RWPE1 (cell line): ENCODE results near the gene PLCL1.

ENCODE experiments used
- CTCF ChIA-PET: fragments of 350-600 bp; sonication (Branson Sonifier 250); formaldehyde crosslinking; extraction: SDS; loops from one replicate; lab custom pipeline; 2021; lab: Yijun Ruan, JAX
- POLR2A ChIA-PET: fragments of 400-600 bp; formaldehyde crosslinking; extraction: SDS; loops from one replicate; lab custom pipeline; 2020; ENCODE audit warnings: antibody characterized with exemption; ENCODE audit not compliant: low non-redundant PET; lab: Yijun Ruan, JAX
- DNase-seq: peaks from one replicate; pipeline ENCODE4 v3.0.0; 2012; ENCODE audit warnings: low spot score
- H3K27ac ChIP-seq: fragments of 450-650 bp; 2 replicates; pipeline ENCODE4 v1.5.1; 2017
- CTCF ChIP-seq: fragments of 450-650 bp; conservative IDR thresholded peaks from 2 replicates; pipeline ENCODE4 v1.5.1; 2017; ENCODE audit warnings: low read depth, mild to moderate bottlenecking

The PLCL1 gene

GRCh38 chr2:197992482-197993133 is 188.2 kb downstream of the PLCL1 start:
- ChIA-PET POLR2A (no interaction called here), CTCF (interaction anchor here (0.7 kb wide), 1 partner anchor 131 kb away, joined by 3 read pairs; no protein-coding TSS in a partner anchor)
- TF ChIP-seq CTCF = no peak
- no peak overlapping the region for H3K27ac ChIP-seq
- no peak for DNase-seq

- no peak for TF ChIP-seq CTCF
- no peak for DNase-seq
- ChIA-PET POLR2A (no interaction called here), CTCF (no interaction called here)
- H3K27ac ChIP-seq = no peak overlapping the region
Measured at GRCh38 chr2:197993363-197993762, 189.0 kb downstream of the PLCL1 start.

GRCh38 chr2:197993830-197994229 is 189.4 kb downstream of the PLCL1 start:
- DNase-seq = no peak
- no peak overlapping the region for H3K27ac ChIP-seq
- CTCF ChIA-PET = no interaction called here
- TF ChIP-seq CTCF = no peak
- POLR2A ChIA-PET = no interaction called here

- no peak overlapping the region for H3K27ac ChIP-seq
- TF ChIP-seq CTCF = no peak
- no peak for DNase-seq
- ChIA-PET CTCF (no interaction called here), POLR2A (no interaction called here)
Measured at GRCh38 chr2:197994751-197995150, 190.4 kb downstream of the PLCL1 start.

- no peak for DNase-seq
- ChIA-PET CTCF (interaction anchor here (0.6 kb wide), 1 partner anchor 266 kb away, joined by 6 read pairs; no protein-coding TSS in a partner anchor), POLR2A (no interaction called here)
- TF ChIP-seq CTCF = no peak
- H3K27ac ChIP-seq = no peak overlapping the region
Measured at GRCh38 chr2:197996583-197996982, 192.2 kb downstream of the PLCL1 start.

GRCh38 chr2:197997083-197997541 is 192.7 kb downstream of the PLCL1 start:
- POLR2A ChIA-PET = no interaction called here
- no peak for DNase-seq
- CTCF ChIA-PET = interaction anchor here (0.6 kb wide), 1 partner anchor 266 kb away, joined by 6 read pairs; no protein-coding TSS in a partner anchor

More at GRCh38 chr2:197997083-197997541, 192.7 kb downstream of the PLCL1 start:
- no peak overlapping the region for H3K27ac ChIP-seq
- TF ChIP-seq CTCF = no peak
